ENCODE data around the gene PLCH2.

Gene PLCH2

DNA sequence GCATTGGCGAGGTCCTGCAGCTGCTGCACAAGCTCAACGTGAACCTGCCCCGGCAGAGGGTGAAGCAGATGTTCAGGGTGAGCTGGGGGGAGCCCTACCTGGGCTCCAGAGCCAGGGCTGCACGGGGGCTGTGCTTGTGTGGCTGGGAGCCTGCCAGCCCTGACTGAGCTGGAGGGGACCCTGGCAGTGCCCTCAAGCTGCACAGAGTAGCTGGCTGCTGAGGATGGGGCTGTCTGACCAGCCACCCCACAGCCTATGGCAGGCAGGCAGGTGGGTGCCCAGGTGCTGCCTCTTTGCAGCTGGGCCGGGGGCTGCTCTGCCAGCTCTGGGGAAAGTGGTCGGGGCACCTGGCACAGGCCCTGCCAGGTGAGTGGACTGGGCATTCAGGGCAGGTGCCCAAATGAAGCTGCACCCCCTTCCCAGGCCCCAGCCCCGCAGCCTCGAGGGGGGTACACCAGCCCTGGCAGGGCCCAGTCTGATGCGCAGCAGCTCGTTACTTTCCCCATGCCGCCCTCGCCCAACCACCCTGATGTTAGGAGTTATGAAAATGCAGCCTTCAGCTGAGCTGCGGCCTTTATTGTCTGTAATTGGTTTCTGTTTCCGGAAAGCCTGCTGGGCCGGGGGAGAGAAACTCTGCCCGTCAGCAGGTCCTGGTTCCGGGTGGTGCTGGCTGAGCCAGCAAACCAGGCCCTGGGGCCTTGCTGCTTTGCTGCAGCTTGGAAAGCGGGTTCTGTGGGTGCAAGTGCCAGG is 4.3 kb downstream of the PLCH2 start:
- no peak for DNase-seq

DNA sequence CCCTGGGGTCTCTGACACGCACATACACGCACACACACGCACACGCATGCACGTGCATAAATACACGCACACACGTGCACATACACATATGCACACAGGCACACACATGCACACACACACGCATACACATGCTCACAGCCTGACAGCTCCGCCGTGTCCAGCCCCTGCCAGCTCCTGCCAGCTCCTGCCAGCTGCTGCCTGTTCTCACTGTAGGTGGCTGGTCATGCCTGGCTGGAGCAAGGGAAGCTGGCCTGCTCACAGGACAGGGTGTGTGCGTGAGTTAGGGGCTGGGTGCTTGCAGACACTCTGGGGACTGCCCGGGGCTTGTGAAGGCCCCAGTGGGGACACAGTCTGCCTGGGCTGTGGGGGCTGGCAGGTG is 4.9 kb downstream of the PLCH2 start:
- no peak for DNase-seq

DNA sequence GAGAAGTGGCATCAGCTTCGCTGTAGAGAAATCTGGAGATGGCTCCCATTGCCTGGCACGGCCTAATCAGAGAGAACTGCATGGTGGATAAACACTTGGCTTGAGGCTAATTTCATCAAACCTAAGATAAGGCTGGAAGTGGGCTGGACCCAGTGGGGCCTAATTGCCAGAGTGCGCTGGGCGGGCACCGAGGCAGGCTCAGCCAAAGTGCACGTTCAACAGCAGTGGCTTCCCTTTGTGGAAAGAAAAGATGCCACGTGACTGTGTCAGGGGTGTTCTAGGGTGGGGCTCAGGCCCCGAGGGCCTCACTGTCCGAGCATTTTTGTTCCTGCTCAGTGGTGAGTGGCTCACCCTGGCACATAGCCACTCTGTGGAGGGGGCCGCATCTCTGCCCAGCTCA is 5.8 kb downstream of the PLCH2 start:
- no peak for DNase-seq

DNA sequence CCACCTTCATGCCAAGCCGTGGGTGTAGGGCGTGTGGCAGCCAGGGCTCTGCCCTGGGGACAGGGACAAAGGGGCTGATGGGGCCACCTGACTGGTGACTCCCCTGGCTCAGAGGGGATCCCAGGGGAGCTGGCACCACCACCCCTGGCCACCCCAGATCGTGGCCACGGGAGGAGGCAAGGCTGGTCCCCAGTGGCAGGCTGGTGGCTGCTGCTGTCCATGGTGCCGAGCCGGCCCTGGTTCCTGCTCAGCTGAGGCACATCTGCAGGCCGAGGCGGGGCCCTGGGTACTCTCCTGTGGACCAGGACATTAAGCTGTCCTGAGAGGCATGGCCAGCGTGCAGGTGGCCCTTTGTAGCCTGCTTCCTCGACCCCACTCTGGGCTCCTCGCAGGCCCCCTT is 6.5 kb downstream of the PLCH2 start:
- no peak for DNase-seq

DNA sequence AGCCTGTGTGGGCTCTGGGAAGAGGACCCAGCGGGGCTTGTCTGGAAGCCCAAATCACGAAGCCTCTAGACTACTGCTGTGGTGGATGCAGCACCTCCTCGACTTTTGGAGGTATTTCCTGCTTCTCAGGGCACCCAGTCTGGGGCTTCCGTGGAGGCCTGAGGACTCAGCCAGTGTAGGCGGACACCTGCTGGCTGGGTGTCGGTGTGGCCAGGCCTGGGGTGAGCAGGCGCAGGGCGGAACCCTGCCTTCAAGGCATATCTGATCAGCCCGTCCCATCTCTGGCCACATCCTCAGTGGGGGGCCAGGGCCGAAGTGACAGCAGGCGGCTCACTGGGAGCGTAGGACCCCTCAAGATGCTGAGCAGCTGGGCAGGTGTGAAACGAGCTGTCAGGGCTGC is 6.9 kb downstream of the PLCH2 start:
- no peak for DNase-seq

DNA sequence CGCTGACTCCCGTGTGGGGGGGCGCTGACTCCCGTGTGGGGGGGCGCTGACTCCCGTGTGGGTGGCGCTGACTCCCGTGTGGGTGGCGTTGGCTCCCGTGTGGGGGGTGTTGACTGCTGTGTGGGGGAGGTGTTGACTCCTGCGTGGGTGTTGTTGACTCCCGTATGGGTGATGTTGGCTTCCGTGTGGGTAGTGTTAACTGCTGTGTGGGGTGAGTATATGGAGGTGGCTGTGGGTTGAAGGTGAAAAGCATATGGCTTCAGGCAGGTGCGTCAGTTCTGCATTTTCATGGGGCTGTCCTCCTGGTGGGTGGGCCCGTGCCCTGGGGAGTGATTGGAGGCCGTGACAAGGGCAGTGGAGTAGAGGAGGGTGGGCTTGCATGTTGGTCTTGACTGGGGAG is 7.9 kb downstream of the PLCH2 start:
- no peak for DNase-seq

DNA sequence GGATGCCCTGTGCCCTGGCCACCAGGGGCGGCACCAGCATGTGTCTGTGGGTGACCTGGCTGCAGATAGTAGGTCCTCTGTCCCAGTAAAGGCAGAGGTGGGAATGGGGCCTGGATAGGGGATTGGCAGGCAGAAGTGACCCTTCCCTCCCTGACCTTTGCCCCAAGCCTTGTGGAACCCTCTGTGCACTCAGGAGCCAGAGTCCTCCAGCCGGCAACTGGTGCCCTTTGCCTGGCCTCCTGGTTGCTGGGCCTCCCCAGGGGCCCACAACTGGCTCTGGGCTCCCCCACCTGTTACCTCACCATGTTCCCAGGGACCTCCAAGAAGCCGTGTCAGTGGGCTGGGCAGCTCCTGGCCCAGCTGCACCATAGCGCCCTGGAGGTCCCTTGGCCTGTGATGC is 10.0 kb downstream of the PLCH2 start:
- no peak for DNase-seq

DNA sequence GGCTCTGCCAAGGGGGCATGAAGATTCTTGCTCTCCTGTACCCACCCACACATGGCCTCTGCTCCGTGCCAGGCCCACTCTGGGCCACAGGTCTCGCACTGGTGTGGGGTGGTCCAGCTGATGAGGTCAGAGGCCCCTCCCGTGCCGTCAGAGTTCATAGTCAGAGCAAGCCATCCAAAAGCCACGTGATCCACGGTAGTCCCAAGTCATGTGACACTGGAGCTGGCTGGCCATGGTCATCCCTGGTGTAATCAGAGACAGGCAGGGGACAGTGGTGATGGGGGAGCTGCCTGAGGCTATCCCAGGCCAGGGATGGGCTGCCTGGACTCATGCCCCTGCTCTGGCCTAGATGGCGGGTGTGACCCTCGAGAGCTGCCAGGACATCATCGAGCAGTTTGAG is 10.5 kb downstream of the PLCH2 start:
- no peak for DNase-seq

DNA sequence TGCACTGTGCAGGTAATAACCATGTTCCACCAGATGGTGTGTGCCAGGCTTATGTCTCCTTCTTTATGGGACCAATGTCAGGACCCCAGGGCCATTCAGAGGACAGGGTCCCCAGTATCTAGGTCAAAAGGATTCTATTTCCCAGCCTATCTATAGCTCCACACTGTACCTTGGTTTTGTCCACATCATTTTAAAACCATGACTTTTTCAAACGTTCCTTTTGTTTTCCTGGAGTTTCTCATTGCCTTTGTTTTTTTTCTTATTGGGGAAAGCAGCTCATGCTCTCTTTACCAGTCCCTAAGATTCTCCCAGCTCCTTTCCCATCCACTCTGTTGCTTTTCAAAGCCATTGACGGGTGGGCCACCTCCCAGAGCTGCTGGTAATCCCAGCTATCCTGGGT is 12.6 kb downstream of the PLCH2 start:
- no peak for DNase-seq

DNA sequence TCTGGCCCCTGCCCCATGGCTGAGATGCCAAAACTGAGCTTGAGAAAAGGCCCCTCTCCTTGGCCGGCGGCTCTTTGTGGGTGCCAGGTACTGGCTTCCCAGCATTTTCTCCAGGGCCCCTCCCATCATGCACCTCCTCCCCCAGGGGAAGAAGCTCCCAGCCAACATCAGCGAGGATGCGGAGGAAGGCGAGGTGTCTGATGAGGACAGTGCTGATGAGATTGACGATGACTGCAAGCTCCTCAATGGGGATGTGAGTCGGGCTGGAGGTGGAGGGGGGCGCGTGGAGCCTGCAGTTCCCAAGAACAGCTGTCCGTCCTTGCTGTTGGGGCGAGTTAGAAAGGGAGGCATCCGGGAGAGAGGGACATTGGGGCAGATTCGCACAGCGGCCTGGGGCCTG is 13.5 kb downstream of the PLCH2 start:
- no peak for DNase-seq

DNA sequence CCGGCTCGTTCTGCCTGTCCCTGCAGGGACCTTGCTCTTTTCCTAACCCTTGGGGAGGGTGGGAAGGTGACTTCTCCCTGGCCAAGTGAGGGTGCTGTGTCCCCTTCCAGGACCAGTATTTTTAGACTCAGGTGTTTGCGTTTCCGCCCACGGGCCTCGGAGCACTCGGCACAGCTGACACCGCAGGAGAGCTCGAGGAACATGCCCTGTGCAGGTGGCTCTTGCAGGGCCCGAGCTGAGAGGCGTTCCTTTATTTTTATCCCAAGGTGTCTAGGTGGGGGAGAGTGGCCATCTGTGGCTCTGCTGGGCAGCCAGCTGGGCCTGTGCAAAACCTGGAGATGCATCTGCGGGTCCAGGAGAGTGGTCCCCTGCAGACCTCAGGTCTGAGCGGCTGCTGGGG is 16.0 kb downstream of the PLCH2 start:
- DNase-seq, result no peak

DNA sequence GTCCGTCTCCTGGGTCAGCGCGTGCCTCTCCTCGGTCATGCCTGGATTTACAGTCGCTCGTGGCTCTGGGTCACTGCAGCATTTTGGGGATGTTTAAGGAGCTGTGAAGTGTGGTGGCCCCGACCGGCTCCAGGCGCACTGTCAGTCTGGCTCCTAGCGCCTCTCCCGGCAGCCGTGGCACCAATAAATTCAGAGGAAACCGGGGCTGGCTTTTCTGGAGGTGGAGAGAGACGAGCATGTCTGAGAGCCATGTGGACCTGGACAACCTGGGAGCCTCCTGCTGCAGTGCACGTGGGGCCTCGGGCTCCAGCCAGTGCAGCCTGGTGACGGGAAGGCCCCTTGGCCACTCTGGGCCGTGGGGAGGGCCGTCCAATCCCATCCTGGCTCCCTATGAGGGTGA is 17.1 kb downstream of the PLCH2 start:
- DNase-seq, result no peak

DNA sequence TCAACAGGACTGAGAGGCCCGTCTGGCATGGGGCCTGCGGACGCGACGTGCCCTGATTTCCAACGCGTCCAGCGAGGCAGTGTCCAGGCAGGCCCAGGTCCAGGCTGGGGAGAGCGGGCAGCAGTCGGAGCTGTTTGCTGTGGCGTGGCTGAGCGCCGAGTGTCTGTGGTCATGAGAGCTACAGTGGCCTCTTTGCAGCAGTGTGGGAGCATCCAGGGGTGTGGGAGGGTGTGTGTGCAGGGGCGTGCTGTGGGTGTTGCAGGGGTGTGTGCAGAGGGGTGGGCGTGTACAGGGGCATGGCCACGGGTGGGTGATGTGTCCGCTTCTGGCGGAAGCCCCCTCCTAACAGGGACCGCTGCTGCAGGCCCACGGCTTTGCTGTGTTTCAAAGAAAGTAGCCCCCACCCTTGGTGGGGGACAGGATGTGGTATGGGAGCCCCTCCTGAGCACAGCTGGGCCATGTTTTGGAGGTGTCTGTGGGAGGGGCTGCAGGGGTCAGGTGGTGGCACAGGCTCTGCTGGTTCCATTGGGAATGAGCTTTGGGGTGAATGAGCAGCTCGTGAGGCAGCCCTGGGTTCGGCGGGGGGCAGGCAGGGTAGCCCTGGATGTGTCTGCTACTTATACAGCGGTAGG is 17.7 kb downstream of the PLCH2 start:
- no peak for DNase-seq

DNA sequence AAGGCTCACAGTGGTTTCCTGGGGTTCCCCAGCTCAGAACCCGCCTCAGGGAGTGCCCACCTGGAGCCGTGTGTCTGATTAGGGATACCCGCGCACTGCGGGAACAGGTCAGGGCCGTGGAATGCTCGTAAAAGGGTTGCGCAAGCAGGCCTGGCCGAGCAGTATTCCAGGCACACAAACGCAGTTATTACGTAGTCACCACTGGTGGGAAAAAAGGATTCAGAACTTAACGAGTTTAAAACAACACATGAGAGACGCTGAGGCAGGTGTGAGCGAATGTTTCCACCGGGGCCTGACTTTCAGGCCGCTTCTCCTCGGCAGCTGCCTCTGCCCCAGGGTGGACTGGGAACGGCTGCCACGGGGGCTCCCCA is 18.2 kb downstream of the PLCH2 start:
- DNase-seq, result no peak

DNA sequence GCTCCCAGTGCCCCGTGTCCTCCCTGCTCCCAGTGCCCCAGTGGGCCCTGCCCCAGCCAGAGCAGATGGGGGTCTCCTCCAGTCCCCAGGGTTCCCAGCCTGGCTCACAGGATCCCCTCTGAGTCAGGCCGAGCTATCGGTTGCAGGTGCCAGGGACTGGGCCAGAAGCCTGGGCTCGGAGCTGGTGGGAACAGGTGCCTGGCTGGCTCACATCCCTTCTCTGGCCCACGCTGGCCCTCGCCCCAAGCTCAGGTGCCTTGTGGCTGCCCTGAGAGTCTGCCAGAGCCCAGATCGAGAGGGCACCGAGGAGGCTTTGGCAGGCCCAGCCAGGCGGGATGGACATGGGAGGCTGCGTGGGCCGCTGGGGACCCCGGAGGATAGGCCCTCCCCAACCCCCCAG is 18.9 kb downstream of the PLCH2 start:
- DNase-seq, result no peak

DNA sequence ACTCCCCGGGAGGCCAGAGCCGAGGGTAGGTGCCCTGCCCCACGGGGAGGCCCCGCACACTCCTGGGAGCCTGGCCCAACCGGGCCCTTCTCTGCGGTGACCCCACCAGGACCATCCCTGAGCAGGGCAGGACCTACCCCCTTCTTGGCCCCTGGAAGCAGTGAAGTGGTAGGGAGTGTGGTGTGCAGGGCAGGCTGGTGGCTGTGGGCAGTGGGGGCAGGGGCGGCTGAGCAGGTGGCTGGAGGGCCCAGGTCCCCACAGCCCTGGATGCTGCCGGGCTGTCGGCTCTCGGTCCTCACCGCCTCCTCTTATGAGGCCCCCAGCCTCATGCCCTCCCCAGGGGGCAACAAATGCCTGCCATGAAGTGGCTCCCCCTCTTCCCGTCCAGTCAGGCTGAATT is 19.5 kb downstream of the PLCH2 start:
- DNase-seq, result no peak

DNA sequence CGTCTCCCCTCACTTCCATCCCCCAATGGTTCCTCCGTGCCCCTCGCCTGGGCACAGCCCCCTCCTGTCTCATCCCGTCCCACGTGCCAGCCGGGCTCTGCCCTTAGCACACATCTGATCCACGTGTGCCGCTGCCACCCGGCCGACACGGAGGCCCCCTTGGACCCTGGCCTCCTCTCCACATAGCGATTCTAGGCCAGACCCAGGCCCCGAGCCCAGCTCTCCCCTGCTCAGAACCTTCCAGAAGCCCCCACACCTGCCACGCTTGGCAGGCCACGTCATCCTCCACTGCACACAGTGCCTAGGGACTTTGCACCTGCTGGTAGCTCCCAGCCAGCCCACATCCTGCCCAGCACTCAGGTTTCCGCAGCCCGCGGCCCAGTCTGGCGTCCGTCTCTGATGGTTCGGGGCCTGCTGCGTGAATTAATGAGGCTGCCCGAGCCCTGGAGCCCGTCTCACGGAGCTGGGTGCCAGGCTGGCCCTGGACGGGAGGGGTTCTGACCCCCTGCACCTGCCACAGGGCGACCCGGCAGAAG is 20.1 kb downstream of the PLCH2 start:
- DNase-seq, result no peak

DNA sequence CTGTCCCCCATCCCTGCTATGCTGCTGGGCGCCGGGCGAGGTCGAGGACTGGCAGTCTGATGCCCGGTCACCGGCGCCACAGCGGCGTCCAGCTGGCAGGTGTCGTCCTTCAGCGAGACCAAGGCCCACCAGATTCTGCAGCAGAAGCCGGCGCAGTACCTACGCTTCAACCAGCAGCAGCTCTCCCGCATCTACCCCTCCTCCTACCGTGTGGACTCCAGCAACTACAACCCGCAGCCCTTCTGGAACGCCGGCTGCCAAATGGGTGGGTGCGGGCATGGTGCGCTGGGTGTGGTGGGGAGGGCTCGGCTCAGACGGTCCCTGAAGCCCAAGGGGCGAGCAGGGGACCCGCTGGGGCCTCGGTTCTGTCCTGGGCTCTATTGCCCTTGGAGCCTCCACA is 20.7 kb downstream of the PLCH2 start:
- DNase-seq, result no peak

DNA sequence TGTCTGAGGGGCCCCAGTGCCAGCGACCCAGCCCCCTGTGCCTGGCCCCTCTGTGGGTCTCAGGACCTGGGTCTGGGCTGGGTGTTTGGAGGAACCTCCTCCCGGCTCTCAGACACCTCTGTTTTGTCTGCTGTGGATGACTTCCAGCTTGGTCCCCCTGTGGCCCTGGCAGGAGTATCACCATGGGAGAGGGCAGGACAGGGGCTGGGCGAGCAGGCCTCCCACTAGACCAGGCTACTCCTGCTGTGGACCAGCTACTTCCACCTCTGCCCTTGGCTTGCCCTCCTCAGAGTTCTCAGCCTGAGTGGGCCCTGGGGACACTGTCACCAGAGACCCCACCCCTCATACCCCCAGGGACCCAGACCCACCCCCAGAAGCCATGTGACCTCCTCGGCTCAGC is 21.8 kb downstream of the PLCH2 start:
- DNase-seq, result no peak

DNA sequence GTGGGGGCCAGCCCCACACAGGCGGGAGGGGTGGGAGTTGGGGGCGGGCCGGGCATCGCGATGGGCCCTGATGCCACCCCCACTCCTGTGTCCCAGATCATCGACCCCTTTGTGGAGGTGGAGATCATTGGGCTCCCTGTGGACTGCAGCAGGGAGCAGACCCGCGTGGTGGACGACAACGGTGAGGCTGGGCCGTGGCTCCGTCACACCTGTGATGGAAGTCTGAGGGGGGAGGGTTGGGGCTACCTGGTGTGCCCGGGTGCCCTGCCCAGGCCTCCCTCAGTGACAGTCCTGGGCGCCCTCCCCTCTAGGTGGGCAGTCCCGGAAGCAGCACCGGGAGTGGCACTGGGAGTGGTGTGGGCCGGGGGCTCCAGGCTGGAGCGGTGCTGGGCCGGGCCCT is 22.6 kb downstream of the PLCH2 start:
- no peak for DNase-seq

DNA sequence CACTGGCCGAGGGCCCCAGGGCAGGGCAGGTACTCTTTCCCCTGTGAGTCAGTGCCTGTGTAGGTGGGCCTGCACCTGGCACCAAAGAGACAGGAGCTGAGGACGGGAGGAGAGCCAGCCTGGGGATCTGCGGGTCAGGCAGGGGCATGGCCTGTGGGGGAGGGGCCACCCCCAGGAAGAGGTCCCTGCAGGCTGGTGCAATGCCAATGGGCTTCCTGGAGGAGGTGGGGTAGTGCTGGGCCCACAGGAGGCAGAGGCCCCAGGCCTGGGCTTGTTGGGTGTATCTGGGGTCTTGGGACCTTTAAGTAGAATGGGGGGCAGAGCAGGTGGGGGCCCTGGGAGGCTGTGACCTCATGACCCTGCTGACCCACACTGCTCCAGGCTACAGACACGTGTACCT is 23.2 kb downstream of the PLCH2 start:
- no peak for DNase-seq

DNA sequence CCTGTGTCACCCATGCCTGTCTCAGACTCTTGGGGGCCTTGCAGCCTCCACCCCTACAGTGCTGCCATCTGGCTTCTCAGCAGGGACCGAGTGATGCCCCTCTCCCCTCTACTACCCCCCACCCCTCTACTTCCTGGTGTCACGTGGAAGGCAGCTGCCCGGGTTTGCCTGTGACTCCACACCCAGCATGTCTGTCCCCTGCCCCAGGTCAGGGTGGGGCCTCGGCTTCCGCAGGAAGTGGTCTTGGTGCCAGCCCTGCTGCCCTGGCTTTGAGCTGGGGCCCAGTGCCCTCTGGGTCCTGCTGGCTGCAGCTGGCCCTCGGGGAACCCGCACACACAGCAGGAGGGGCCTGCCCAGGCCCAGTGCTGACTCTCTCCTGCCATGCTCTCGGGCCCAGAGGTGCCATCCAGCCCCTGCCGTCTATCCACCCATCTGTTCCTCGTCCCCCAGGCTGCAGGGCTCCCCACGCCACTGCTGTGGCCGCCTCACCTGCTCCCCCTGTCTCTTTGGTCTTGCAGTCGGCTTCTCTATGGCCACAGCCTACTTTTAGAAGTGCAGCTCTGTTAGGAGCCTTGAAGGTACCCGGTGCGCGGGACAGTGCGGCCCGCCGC is 24.0 kb downstream of the PLCH2 start:
- no peak for DNase-seq

DNA sequence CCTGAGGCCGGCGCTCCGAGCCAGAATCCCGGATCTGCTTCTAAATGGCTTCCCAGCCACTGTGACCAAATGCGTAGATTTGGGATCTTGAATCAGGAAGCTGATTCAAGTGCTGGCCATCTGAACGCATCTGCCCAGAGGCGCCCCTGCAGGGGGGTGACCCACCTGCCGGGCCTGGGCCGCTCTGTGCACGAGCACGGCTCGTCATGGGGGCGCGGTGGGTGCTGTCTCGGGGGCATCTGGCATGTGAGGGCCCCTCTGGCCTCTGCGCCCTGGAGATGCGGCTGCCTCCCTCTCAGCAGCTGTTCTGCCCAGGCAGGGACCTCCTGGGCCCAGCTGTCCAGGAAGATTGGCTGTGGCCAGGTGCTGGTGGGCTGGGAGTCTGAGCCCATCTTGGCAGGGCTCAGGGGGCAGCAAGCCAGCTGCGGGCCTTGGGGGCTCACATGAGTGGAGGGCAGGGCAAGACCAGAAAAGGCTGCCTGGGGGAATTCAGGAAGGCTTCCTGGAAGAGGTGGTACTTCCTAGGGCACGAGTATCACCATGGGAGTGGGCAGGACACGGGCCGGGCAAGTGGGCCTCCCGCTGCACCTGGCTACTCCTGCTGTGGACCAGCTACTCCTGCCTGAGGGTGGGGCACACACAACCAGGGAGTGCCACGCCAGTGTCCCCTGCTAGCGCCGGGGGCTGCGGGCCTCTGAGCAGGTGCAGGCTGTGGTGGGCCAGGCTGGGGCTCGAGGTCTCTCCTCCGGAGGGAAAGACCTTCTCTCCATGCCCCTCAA is 25.1 kb downstream of the PLCH2 start:
- DNase-seq, result no peak

DNA sequence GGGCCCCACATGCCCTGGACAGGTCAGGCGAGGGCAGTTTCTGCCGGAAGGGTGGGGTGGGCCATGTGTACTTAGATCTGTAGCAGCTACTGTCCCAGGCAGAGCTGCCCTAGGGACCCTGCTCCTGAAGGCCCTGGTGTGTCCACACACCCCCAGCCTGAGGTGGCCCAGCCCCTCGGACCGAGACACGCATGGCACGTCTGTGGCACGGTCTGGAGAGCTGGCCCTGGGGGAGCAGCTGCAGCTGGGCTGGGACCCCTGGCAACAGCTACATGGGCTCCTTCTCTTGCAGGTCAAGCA is 25.7 kb downstream of the PLCH2 start:
- DNase-seq, result no peak

All from NCI-H2029 (cell line).